K562 treated with DMSO at 1 percent for 24 hours (cell line): ENCODE data around the gene OAS2. TPM values are rescaled to one million over a fixed set of nuclear protein-coding genes. Genes with fewer than 3 reads are reported as not detected.

ENCODE experiments used
- total RNA-seq: library from RNA; unstranded; fragments of 300-600 nt; gene quantifications from 2 replicates; pipeline ENCODE4 v1.2.3, GENCODE V29; 2022; ENCODE audit warnings: low read depth; ENCODE audit not compliant: insufficient read depth

The OAS2 gene
- total RNA-seq, result not detected in 2 replicates

GRCh38 chr12:112978163-112979040, at the start of gene OAS2:
Gene OAS2, plus strand, starts transcription at chr12:112978519. Its CDS starts 90 bp downstream, at chr12:112978609.

GRCh38 chr12:112937741-112938719, 40.3 kb upstream of the OAS2 start, which contains the start of gene OAS3:
Gene OAS3, plus strand, starts transcription at chr12:112938474. Its CDS starts 57 bp downstream, at chr12:112938531.

GRCh38 chr12:113056631-113057488, 78.5 kb downstream of the OAS2 start, which contains the start of gene DTX1:
Gene DTX1, plus strand, starts transcription at chr12:113056730. Its CDS starts 1,463 bp downstream, at chr12:113058193.

Other genes with a start within 250 kb of the OAS2 start
- gene RPH3A, start 186.8 kb upstream of the OAS2 start, total RNA-seq, result 0.25 and 0.39 TPM in 2 replicates
- gene OAS1, start 71.6 kb upstream of the OAS2 start, total RNA-seq, result 0.92 TPM in 1 of 2 replicates, not detected in the other
- 15.0 and 17.2 TPM in 2 replicates for gene OAS3, start 40.0 kb upstream of the OAS2 start, total RNA-seq
- gene DTX1, start 78.2 kb downstream of the OAS2 start, total RNA-seq, result not detected in 2 replicates
- 0.10 TPM in 1 of 2 replicates, not detected in the other for gene RASAL1, start 157.2 kb downstream of the OAS2 start, total RNA-seq
- gene CFAP73, start 171.2 kb downstream of the OAS2 start, total RNA-seq, result 0.27 TPM in 1 of 2 replicates, not detected in the other
- 81.2 and 88.1 TPM in 2 replicates for gene DDX54, start 207.0 kb downstream of the OAS2 start, total RNA-seq
- 37.6 and 44.4 TPM in 2 replicates for gene RITA1, start 207.2 kb downstream of the OAS2 start, total RNA-seq
- 26.0 and 28.7 TPM in 2 replicates for gene TPCN1, start 242.9 kb downstream of the OAS2 start, total RNA-seq